Measurements from ENCODE around the gene LRRC8E.

The LRRC8E gene

DNA sequence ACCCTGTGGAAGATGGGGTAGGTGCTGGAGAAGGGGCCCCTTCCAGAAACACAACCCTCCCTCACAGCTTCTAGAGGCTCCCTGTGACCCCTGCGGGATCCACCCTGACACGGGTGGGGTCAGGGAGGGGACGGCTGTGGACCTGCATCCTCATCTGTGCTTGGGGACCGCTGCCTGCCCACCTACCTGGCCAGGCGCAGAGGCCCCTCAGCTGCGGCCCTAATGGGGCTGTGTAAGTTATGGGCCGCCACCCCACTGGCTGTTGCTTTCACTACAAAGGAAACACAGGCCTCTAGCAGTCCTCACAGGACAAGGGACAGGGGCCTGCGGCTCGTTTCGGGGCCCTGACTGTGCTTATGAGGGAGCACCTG, 44.6 kb downstream of the LRRC8E start:
- ChIA-PET POLR2A (no interaction called here), CTCF (interaction anchor here (7.2 kb wide), 1 partner anchor 9 kb away, joined by 90 read pairs; the partner anchor contains the start of gene TIMM44)
- TF ChIP-seq, protein P1, sequence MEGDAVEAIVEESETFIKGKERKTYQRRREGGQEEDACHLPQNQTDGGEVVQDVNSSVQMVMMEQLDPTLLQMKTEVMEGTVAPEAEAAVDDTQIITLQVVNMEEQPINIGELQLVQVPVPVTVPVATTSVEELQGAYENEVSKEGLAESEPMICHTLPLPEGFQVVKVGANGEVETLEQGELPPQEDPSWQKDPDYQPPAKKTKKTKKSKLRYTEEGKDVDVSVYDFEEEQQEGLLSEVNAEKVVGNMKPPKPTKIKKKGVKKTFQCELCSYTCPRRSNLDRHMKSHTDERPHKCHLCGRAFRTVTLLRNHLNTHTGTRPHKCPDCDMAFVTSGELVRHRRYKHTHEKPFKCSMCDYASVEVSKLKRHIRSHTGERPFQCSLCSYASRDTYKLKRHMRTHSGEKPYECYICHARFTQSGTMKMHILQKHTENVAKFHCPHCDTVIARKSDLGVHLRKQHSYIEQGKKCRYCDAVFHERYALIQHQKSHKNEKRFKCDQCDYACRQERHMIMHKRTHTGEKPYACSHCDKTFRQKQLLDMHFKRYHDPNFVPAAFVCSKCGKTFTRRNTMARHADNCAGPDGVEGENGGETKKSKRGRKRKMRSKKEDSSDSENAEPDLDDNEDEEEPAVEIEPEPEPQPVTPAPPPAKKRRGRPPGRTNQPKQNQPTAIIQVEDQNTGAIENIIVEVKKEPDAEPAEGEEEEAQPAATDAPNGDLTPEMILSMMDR (IDR thresholded peaks at IDR 0.05; ENCODE audit: control extremely low read depth, extremely low read depth, low read depth, missing control alignments): no peak
- no peak for DNase-seq (ENCODE audit: extremely low spot score)

DNA sequence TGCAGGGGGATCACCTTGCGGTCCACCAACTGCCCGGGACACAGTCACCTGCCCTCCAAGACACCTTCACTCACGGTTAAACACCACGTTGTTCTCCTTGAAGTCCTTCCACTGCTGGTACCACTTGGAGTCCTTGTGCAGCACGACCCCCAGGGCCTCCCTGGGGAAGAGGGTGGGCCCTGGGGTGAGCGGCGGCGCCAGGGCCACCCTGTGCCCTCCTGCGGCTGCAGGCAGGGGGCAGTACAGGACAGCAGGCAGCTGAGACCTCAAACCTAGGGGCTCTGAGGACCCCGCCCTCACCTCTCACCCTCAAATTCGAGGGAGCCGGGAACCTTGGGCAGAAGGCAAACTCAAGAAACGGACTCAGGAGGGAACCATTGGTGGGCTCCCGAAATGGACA, 45.1 kb downstream of the LRRC8E start:
- ChIA-PET POLR2A (no interaction called here), CTCF (no interaction called here)
- TF ChIP-seq, protein P1 (IDR thresholded peaks at IDR 0.05; ENCODE audit: control extremely low read depth, extremely low read depth, low read depth, missing control alignments): peak; percentile 22
- DNase-seq (ENCODE audit: extremely low spot score): no peak

DNA sequence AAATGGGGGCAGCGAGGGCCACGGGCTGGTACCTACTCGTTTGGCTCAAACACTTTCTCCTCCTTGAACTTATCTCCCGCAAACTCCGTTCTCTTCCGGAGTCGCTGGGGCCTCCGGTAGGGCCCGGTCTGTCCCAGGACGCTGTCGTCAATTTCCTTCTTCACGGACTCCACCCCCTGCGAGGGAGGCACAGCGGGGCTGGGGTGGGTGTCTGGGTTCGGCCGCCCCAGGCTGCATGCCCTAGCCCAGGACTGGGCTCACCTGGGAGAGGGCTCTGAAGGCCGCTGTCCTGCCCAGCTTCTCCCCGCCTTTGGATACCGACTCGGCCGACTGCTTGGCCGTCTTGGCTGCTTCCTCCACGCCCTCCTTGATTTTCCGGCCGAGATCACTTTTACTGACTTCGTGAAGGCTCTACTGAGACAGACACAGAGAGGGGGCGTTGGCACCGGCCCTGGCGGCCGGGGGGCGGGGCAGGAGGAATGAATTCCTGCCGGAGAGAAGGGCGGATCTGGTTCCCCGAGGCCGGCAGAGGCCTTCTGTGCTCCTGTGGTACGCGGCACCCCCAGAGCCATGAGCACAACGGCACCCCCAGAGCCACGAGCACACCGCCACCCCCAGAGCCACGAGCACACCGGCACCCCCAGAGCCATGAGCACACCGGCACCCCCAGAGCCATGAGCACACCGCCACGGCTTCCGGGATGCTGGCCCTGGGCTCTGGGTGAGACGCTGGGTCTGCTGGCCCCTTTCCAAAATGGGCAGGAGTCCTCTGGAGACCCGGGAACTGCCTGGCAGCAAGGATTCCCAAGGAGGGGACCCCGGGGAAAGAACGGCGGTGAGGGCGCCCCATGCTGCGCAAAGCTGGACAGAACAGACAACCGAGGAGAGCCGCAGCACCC, 45.8 kb downstream of the LRRC8E start:
- ChIA-PET CTCF (interaction anchor here (1.2 to 2.2 kb wide), 2 partner anchors 11 to 13 kb away, joined by 3 to 12 read pairs; partner anchors contain the start of gene TIMM44), POLR2A (no interaction called here)
- DNase-seq (ENCODE audit: extremely low spot score): no peak

DNA sequence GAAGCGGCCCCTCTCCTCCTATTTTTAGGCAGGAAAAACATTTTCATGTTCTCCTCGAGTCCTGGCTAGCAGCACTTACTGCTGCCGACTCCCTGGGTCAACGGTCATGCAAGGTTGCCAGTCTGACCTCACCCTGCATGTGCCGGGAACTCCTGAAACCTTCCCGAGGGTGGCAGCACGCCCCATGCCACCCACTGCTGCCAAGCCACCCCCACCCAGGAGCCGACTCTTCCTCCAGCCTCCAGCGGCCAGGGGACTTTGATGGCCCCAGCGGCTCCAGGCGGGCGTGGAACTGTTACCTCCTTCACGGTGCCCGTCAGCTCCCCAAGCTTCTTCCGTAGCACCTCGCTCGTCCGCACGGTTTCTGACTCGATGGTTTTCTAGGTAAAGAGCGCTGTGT, 46.5 kb downstream of the LRRC8E start:
- TF ChIP-seq, protein P1 (IDR thresholded peaks at IDR 0.05; ENCODE audit: control extremely low read depth, extremely low read depth, low read depth, missing control alignments): no peak
- ChIA-PET CTCF (interaction anchor here (1.2 to 2.2 kb wide), 2 partner anchors 10 to 14 kb away, joined by 3 to 12 read pairs; partner anchors contain the start of gene TIMM44), POLR2A (no interaction called here)
- DNase-seq (ENCODE audit: extremely low spot score): no peak

More for the DNA sequence above, 45.8 kb downstream of the LRRC8E start:
- TF ChIP-seq, protein P1 (IDR thresholded peaks at IDR 0.05; ENCODE audit: control extremely low read depth, extremely low read depth, low read depth, missing control alignments): no peak

DNA sequence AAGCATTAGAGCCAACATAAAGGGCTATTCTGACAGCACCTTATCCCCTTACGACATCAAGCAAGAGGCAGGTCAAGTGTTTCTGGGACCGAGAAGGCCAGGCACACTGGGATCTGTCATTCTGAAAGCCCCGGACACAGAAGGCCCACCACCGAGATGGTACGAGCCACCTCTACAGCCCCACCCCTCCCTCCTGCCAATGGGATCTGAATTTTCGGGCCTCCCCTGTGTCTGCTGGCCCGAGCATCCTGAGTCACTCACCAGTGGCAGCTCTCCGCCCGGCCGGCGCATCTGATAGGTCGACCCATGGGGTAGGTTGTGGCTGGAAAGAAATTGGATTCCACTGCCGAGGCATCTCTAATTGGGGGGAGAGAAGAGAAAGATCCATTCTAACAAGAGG, 52.5 kb downstream of the LRRC8E start:
- TF ChIP-seq, protein P1 (IDR thresholded peaks at IDR 0.05; ENCODE audit: control extremely low read depth, extremely low read depth, low read depth, missing control alignments): no peak
- DNase-seq (ENCODE audit: extremely low spot score): no peak
- CTCF ChIA-PET: interaction anchor here (2.0 to 6.9 kb wide), 2 partner anchors 12 to 17 kb away, joined by 4 to 90 read pairs; partner anchors contain the start of gene CTXN1
- POLR2A ChIA-PET: no interaction called here

- DNase-seq (ENCODE audit: extremely low spot score): no peak
- ChIA-PET POLR2A (interaction anchor here (0.6 to 0.8 kb wide), 3 partner anchors 9 to 67 kb away, joined by 3 to 5 read pairs (median 3); no protein-coding TSS in a partner anchor), CTCF (interaction anchor here (0.9 to 6.9 kb wide), 4 partner anchors 13 to 73 kb away, joined by 3 to 90 read pairs (median 8); partner anchors contain the start of gene CTXN1)
- TF ChIP-seq, protein P1 (IDR thresholded peaks at IDR 0.05; ENCODE audit: control extremely low read depth, extremely low read depth, low read depth, missing control alignments): no peak
Measured at GRCh38 chr19:7941895-7942596, 53.7 kb downstream of the LRRC8E start.
